Epithelial cell of esophagus (primary cell): ENCODE data around the gene NBEAL2.

Experiments
- DNase-seq: peaks from one replicate; pipeline ENCODE4 v3.0.0; 2010; ENCODE audit warnings: low read depth
- H3K4me3 ChIP-seq: 2 replicates; pipeline ENCODE4 v1.5.1; 2011; ENCODE audit warnings: mild to moderate bottlenecking, low read length, control low read depth
- CTCF ChIP-seq: IDR thresholded peaks from 2 replicates; pipeline ENCODE4 v1.5.1; 2011; ENCODE audit warnings: low read depth, mild to moderate bottlenecking, low read length, control low read depth, inconsistent platforms; ENCODE audit not compliant: insufficient read depth; ENCODE audit errors: missing control alignments

NBEAL2 gene

GRCh38 chr3:46965151-46965550 is 14.3 kb upstream of the NBEAL2 start:
- DNase-seq, result no peak
- no peak overlapping the region for H3K4me3 ChIP-seq
- TF ChIP-seq CTCF, result no peak

GRCh38 chr3:46966811-46967210 is 12.7 kb upstream of the NBEAL2 start:
- H3K4me3 ChIP-seq, result no peak overlapping the region
- TF ChIP-seq CTCF, result no peak
- DNase-seq, result no peak

GRCh38 chr3:46968783-46969428 is 10.6 kb upstream of the NBEAL2 start:
- DNase-seq, result no peak
- H3K4me3 ChIP-seq, result no peak overlapping the region
- no peak for TF ChIP-seq CTCF

- H3K4me3 ChIP-seq, result no peak overlapping the region
- TF ChIP-seq CTCF, result no peak
- no peak for DNase-seq
Measured at GRCh38 chr3:46970391-46971091, 8.9 kb upstream of the NBEAL2 start.

- no peak overlapping the region for H3K4me3 ChIP-seq
- TF ChIP-seq CTCF, result no peak
- no peak for DNase-seq
Measured at GRCh38 chr3:46971151-46971550, 8.3 kb upstream of the NBEAL2 start.

- H3K4me3 ChIP-seq, result no peak overlapping the region
- no peak for DNase-seq
- TF ChIP-seq CTCF, result no peak
Measured at GRCh38 chr3:46971742-46972141, 7.7 kb upstream of the NBEAL2 start.

GRCh38 chr3:46972396-46972795 is 7.1 kb upstream of the NBEAL2 start:
- no peak for DNase-seq
- no peak overlapping the region for H3K4me3 ChIP-seq
- TF ChIP-seq CTCF, result no peak
